HG03354 (cell line): ENCODE data around the gene LRWD1.
"Not testable (repeated sequence)": the region's sequence is repeated elsewhere in the genome, so short reads cannot be mapped to it uniquely, and the experiment has no call there.

Experiments
- ATAC-seq: cut with Tn5 transposase; IDR thresholded peaks from one replicate; pipeline ENCODE4 v1.9.1; 2021; ENCODE audit warnings: mild to moderate bottlenecking; ENCODE audit not compliant: unreplicated experiment, poor library complexity, severe bottlenecking

The LRWD1 gene

DNA sequence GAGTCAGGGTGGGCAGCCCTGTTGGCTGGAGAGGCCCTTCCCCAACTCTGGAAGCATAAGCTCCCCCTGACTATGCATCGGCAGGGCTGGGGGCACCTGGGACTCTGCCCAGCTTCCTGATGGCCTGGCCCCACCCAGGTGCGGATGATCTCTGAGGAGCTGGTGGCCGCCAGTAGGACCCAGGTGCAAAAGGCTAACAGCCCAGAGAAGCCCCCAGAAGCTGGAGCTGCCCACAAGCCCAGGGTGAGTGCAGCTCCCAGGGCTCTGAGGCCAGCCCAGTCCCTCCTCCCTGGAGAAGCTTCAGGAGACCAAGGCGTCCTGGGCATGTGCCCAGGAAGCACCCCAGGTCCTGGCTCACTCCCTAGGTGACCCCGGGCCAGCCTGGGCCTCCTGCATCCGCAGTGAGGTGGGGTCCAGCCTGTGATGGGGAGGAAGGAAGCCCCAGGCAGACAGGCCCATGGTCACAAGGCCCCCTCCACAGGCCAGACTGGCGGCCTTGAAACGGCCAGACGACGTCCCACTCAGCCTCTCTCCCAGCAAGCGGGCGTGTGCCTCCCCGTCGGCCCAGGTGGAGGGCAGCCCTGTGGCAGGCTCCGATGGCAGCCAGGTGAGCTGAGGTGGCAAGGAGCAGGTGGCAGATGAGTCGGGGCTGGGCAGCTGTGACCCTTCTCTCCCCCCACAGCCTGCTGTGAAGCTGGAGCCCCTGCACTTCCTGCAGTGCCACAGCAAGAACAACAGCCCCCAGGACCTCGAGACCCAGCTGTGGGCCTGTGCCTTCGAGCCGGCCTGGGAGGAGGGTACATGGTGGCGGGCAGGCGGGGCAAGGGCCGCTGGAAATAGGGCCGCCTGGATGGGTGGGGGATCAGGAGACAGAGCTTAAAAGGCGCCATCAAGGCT is 3.0 kb downstream of the LRWD1 start:
- no peak for ATAC-seq

DNA sequence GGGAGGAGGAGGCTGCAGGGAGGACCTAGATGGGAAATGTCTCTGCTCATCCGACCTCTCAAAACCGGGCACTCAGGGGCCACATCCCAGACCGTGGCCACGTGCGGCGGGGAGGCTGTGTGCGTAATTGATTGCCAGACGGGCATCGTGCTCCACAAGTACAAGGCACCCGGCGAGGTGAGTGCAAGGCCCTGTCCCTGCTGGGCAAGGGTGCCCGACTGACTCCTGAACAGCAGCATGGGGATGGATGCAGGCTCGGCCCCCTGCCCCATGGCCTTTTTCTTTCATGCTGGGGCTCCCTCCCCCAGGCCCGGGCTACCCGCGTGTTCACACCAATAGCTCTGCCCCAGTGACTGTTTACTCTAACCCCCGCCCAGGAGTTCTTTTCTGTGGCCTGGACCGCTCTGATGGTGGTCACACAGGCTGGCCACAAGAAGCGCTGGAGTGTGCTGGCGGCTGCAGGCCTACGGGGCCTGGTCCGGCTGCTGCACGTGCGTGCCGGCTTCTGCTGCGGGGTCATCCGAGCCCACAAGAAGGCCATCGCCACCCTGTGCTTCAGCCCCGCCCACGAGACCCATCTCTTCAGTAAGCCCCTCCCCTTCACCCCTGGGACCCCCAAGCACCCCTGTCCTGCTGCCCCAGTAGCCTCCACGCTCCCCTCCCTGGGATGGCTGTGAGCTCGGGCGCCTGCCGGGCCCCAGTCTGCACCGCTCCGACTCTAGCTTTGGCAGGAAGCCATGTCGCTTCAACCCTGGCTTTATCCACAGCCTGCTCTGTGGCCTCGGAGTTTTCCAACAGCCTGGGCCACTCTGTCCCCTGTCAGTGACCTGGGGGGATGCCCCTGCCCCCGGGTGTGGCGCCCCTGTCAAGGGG is 3.9 kb downstream of the LRWD1 start:
- no peak for ATAC-seq

DNA sequence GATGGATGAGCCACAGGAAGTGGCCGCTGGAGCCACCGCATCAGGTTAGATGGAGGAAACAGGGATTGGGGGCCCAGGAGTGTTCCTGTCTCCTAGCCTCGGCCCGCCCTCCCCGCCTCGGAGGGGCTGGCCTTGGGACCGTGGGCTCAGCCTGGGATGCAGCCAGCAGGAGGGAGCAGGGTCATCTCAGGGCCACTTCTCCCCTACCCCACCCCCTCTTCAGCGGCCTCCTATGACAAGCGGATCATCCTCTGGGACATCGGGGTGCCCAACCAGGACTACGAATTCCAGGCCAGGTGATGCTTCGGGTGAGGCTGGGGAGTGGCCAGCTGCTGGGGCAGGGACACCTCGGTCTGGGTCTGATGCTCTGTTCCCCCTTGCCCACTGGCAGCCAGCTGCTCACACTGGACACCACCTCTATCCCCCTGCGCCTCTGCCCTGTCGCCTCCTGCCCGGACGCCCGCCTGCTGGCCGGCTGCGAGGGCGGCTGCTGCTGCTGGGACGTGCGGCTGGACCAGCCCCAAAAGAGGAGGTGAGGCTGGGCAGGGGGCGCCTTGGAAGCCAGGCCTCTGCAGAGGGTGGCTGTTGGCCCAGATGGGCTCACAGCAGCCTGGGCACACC is 4.7 kb downstream of the LRWD1 start:
- ATAC-seq = no peak

DNA sequence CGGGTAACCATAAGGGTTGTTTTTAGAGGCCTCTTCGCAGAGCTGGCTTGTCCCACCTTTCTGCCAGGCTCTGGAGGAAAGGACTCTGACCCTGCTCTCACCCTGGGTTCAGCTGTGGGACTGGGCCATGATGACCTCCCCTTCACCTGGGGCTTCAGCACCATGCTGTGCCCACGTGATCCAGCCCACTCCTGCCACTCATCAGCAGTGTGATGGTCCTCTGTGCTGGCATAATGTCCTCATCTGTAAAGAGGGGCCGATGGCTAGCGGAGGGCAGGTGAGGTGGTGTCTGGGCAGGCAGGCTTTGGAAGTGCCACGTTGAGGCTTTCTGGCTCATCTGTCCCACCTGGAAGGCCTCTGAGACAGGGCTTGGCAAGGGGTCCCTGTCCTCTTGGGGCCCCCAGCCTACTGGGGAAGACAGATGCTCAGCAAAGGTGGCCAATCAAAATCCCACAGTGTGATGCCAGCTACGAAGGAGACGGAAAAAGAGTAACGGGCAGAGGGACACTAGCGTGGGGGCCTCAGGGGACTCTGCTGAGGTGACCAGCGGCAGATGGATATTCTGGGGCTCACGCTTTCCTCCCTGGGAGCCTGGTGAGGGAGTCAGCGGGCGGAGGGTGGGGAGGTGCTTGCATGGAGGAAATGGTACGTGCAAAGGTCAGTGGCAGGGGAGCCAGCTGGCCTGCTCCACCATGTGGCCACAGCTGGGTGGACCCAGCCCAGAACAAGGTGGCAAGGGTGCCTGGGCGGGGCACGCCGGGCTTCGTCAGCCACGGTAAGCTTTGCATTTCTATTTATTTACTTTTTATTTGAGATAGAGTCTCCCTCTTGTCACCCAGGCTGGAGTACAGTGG is 5.4 kb downstream of the LRWD1 start:
- no peak for ATAC-seq

DNA sequence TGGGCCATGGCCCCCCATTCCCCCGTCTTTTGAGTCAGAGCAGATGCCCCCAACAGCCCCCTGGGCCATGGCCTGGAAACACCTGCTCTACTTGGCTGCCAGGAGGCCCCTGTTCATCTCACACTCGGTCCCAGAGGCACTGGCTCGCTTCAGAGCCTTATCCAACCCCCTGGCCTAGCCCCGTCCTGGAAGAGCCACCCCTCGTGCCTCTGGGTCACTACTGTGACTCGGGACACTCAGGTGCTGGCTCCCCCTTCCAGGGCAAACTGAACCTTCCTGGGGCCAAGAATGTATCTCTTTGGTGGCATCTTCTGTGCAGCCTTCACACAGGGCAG is 7.0 kb downstream of the LRWD1 start:
- ATAC-seq = no peak

DNA sequence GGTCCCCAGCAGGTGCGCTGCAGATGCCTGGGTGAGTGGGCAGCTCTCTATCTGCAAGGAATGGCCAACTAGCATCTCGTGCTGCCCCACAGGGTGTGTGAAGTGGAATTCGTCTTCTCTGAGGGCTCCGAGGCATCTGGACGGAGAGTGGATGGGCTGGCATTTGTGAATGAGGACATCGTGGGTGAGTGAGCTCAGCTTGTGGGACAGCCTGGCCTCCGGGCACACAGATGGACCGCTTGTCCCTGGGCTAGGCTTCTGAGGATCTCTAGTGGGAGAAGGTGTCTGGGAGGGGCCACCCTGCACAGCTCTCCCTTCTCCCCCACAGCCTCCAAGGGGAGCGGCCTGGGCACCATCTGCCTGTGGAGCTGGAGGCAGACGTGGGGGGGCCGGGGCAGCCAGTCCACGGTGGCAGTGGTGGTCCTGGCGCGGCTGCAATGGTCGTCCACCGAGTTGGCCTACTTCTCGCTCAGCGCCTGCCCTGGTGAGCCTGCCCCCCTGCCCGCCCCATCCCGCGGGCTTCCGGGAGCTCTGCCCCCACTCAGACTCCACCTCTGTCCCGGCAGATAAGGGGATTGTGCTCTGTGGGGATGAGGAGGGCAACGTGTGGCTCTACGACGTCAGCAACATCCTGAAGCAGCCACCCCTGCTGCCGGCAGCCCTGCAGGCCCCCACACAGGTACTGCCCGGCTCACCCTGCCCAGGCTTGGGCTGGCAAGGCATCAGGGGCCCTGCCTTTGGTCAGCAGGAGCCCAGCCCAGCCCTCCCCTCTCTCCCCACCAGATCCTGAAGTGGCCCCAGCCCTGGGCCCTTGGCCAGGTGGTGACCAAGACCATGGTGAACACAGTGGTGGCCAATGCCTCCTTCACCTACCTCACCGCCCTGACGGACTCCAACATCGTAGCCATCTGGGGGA is 7.6 kb downstream of the LRWD1 start:
- no peak for ATAC-seq

DNA sequence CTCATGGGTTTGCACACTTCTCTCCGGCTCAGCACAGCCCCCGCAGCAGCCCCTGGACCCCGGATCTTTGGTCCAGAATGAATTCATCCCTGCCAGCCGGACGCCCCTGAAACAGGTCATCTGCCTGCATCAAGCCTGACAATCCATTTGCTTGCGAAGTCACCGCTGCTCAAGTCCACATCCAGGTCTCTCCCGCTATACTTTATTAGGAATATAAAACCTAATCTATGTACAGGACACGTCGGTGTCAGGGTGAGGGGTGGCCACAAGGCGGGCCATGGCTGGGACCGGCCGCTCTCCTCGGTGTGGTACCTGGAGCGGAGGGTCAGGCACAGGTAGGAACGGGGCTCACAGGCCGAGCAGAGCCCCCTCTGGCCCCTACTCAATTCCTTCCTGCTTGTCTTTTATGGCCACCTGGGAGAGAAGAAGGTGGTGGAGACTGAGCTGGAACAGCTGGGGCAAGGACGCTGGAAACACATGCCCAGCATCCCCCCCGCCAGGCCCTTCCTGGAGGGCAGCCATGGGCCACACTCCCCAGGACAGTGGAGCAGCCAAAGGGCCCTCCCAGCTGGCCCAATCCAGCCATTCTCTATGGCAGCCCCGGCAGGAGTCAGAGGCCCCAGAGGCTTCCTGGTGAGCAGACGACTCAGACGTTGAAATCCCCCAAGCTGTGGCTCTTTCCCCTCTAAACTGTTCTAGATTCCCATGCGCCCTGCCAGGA is 8.6 kb downstream of the LRWD1 start:
- ATAC-seq = no peak

DNA sequence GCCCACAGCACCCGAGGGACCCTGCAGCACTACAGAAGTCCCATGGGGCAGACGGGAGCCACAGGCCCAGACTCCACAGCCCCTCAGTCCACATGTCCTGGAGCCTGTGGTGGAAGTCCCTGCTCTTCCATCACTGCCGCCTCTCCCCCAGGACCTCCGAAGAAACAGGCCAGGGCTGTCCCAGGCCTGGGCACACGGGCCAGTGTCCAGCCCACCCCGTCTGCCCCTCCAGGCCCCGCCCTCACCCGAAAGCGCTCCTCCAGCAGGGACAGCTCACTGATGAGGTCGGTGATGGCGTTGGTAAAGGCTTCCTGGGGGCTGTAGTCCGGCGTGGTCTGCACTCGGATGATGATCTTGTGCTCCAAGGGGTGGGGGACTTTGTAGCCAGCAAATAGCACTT is 9.3 kb downstream of the LRWD1 start:
- not testable (repeated sequence) for ATAC-seq

DNA sequence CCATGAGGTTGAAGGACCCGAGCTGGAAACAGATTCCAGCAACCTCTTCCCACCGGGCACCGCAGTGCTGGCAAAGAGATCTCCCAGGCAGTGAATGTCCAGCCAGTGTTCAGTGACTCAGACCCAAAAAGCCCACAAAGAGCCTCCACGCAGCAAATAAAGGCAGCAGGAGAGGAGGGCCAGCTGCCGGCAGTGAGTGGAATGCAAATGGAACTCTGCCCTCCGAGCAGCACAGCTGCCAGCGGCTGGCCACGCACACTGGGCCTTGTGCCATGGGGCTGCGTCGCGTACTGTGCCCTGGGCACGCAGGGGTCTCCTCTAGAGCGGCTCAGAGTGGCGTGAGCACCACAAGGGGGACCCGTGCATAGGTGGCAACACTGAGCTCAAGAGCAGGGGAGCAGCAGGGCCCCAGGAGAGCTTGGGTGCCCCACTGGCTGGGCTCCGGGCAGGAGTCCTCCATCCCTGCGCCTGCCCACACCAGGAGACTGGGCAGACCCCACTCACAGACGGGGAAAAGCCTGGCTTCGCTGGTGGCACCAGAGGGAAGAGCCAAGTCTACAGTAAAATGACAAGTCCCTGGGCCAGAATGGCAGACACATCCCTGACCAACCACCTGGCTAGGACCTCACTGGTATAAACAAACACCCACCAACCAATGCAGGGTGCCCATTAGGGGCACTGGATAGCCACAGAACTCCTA is 10.1 kb downstream of the LRWD1 start:
- ATAC-seq = not testable (repeated sequence)

DNA sequence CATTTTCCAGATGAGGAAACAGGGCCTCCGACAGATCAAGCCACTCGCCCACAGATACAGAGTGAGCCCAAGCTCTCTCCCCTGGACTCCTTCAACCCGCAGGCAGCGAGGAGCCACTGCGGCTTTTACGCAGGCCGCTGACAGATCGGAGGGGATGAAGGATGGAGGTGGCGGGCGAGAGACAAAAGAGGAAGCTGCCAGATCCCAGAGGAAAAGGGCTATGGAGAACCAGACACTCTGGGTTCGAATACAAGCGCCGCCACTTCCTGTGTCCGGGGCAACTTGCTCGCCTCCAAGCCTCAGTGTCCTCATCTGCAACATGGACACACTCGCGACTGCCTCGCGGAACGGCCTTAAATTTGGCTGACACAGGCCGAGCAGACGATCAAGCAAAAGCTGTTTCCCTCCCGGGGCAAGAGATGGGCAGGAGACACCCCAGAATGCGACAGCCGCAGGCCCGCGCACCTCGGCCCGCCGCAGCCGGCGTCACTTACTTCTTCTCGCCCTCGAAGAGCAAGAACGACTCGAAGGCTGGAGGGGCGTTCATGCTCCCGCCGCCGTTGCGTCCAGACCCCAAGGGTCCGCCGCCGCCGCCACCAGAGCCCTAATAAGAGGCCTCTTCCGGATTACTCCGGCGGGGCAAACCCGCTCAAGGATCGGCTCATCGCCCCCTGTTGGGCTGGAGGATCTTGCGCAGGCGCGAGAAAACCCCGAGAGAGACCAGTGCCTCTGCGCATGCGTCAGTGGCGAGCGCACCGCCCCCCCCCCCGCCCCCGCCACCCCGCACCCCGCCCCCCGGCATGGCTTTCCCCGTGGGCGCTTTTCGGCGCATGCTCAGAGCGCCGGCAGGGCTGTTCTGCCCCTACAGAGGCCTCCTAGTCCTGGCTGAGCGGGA is 13.8 kb downstream of the LRWD1 start, which contains the start of gene POLR2J:
TSS of gene POLR2J (minus strand) at position 609 of the 895 bp plus-strand sequence. CDS start at position 547, 62 bp downstream.
- ATAC-seq = peak; percentile 84

DNA sequence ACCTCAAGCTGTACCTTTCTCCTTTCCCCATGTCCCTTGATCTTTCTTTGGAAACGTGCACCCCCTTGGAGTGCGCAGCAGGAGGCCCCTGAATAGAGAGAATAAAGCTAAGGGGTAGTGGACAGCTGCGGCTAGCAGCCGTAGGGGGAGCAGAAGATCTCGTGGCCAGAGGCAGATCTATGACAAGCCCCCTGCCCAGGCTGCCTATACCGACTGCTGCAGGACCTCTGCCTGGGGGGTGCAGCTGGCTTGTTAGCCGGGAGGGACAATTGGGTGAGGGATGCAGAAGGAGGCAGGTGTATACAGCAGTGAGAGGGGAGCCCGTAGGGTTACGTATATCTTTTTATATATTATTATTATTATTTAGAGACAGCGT is 14.4 kb downstream of the LRWD1 start:
- ATAC-seq = peak; percentile 41

DNA sequence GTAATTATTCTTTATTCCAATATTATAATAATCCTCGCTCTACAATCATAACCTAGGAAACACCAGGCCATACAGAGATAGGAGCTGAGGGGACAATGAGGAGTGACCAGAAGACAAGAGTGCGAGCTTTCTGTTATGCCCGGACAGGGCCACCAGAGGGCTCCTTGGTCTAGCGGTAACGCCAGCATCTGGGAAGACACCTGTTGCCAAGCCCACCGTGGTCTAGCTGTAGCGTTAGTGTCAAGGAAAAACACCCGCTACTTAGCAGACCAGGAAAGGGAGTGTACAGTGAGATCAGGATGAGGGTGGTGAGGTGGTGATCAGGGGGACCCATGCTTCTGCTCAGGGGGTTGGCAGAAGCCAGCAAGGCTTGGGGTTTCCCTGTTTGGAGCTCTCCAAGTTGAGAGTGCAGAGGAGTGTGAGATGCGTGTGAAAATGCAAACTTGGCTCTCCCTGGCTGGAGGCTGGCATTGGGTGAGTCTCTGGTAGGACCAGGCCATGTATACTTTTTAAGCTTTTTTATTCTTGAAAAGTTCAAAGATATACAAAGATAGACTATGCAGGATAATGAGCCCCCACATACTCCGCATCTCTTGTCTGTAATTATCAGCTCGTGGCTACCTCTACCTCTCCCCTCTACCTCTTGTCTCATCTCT is 15.3 kb downstream of the LRWD1 start:
- not testable (repeated sequence) for ATAC-seq

DNA sequence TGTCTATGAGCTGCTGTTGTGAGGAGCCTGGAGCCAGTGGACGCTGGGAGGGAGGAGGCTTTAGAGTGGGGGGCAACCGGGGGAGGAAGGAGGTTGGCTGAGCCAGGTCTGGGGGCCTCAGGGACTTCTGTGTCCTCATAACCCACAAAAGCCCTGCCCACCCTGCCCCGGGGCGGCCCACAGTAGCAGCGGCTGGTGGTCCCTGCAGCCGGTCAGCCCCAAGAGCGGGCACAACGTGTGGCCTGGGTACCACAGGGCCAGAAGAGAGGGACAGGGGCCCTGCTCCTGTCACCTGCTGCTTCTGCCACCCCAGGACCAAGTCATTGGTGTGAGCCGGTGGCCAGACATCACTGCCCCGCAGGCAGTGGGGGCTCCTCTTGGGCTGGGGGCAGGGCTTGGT is 17.2 kb downstream of the LRWD1 start:
- not testable (repeated sequence) for ATAC-seq

DNA sequence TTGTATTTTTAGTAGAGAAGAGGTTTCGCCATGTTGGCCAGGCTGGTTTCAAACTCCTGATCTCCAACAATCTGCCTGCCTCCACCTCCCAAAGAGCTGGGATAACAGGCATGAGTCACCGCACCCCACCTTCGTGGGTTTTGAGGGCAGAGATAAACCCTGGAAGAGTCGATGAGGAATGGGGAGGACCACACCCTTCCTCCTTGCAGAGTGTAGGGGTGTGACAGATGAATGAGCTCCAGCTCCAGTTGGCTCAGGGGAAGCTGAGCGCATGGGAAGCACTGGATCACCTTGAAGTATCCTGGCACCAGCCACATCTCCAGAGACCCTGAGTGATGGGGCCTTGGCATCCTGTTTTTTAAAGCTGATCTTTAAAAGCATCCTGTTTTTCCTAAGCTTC is 19.5 kb downstream of the LRWD1 start:
- not testable (repeated sequence) for ATAC-seq

DNA sequence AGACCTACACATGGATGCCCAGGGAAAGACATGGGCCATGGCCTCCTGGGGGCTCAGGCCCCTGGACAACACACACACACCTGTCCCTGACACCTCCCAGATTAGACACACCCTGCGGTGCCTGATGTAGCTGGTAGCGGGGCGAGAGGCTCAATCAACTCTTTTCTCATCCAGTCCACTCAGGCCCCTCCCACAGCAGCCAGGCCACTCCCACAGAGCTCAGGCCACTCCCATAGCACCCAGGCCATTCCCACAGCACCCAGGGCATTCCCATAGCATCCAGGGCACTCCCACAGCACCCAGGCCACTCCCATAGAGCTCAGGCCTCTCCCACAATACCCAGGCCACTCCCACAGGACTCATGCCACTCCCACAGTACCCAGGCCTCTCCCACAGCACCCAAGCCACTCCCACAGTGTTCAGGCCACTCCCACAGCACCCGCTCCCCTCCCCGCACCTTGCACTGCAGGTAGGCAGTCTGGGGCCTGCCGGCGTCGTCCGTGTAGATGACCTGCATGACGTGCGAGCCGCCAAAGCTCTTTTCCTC is 25.8 kb downstream of the LRWD1 start:
- ATAC-seq = peak; percentile 43
